Measurements from ENCODE around the gene ICAM5. TPM values are rescaled to one million over a fixed set of nuclear protein-coding genes. Genes with fewer than 3 reads are reported as not detected.

Gene ICAM5
- total and polyA plus RNA-seq, 9 of the 15 experiments (the other 6 are each of a cell fraction or from before 2014, with no cell fraction given): 0.10 to 114 (median 13.7) TPM

DNA sequence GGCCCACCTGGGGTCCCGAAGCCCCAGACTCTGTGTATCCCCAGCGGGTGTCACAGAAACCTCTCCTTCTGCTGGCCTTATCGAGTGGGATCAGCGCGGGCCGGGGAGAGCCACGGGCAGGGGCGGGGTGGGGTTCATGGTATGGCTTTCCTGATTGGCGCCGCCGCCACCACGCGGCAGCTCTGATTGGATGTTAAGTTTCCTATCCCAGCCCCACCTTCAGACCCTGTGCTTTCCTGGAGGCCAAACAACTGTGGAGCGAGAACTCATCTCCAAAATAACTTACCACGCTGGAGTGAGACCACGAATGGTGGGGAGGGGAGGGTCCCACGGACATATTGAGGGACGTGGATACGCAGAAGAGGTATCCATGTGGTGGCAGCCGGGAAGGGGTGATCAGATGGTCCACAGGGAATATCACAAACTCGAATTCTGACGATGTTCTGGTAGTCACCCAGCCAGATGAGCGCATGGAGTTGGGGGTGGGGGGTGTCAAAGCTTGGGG, 1.0 kb upstream of the ICAM5 start (continued):
- TF ChIP-seq PHF8 (IDR thresholded peaks at IDR 0.05; ENCODE audit: borderline replicate concordance, low read length) (peak; percentile 43; the same call in 1 of the 2 replicates), MBD2 (IDR thresholded peaks at IDR 0.05; ENCODE audit: borderline replicate concordance, low read depth) (peak; percentile 21; the same call in 1 of the 2 replicates), SUPT5H (IDR thresholded peaks at IDR 0.05) (peak; percentile 85), TRIM28 (IDR thresholded peaks at IDR 0.05) (no peak), ZNF589 (CRISPR knock-in tag; IDR thresholded peaks at IDR 0.05; ENCODE audit: low read depth) (0 out of 2 replicates have a peak, but pooled peaks have one; percentile 50), POLR2AphosphoS2 (IDR thresholded peaks at IDR 0.05; ENCODE audit: low read length) (0 out of 2 replicates have a peak, but pooled peaks have one; percentile 19), SMARCE1 (IDR thresholded peaks at IDR 0.05) (0 out of 2 replicates have a peak, but pooled peaks have one; percentile 11), FOXM1 (IDR thresholded peaks at IDR 0.05; ENCODE audit: low read depth) (no peak), FOXM1 (CRISPR knock-in tag; IDR thresholded peaks at IDR 0.05; ENCODE audit: low read depth) (no peak; the same call in 1 of the 2 replicates), GTF2E2 (tag; IDR thresholded peaks at IDR 0.05) (peak; percentile 34; the same call in 1 of the 2 replicates), PURB (CRISPR knock-in tag; IDR thresholded peaks at IDR 0.05; ENCODE audit: low read depth) (no peak), FOXK2 (conservative IDR thresholded peaks at IDR 0.05 in 1 of 2, IDR thresholded peaks at IDR 0.05 in 1 of 2; ENCODE audit: low read depth in 2 of 2) (peak in 1 of 2 experiments; percentile 23; a peak in 1 of 4 replicates), RBBP5 (IDR thresholded peaks at IDR 0.05; ENCODE audit: borderline replicate concordance, insufficient read depth, low read length, poor library complexity, severe bottlenecking) (peak; percentile 63), BHLHE40 (IDR thresholded peaks at IDR 0.05; ENCODE audit: low read length) (peak; percentile 63; the same call in 1 of the 2 replicates), TAF1 (IDR thresholded peaks at IDR 0.05; ENCODE audit: control insufficient read depth, extremely low read depth, insufficient read depth, low read length, severe bottlenecking) (peak; percentile 62), PML (IDR thresholded peaks at IDR 0.05; ENCODE audit: low read length) (peak; percentile 50; the same call in 1 of the 2 replicates), DPF2 (IDR thresholded peaks at IDR 0.05) (0 out of 2 replicates have a peak, but pooled peaks have one; percentile 25), NONO (IDR thresholded peaks at IDR 0.05; ENCODE audit: low read depth in 2 of 2, low read length in 1 of 2) (no peak), CHD4 (IDR thresholded peaks at IDR 0.05; ENCODE audit: insufficient read depth, insufficient replicate concordance, low read depth, low read length, poor library complexity, severe bottlenecking) (no peak)
- TF ChIP-seq, protein P1, sequence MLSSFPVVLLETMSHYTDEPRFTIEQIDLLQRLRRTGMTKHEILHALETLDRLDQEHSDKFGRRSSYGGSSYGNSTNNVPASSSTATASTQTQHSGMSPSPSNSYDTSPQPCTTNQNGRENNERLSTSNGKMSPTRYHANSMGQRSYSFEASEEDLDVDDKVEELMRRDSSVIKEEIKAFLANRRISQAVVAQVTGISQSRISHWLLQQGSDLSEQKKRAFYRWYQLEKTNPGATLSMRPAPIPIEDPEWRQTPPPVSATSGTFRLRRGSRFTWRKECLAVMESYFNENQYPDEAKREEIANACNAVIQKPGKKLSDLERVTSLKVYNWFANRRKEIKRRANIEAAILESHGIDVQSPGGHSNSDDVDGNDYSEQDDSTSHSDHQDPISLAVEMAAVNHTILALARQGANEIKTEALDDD (IDR thresholded peaks at IDR 0.05): 0 out of 2 replicates have a peak, but pooled peaks have one; percentile 2
- TF ChIP-seq, protein P2, sequence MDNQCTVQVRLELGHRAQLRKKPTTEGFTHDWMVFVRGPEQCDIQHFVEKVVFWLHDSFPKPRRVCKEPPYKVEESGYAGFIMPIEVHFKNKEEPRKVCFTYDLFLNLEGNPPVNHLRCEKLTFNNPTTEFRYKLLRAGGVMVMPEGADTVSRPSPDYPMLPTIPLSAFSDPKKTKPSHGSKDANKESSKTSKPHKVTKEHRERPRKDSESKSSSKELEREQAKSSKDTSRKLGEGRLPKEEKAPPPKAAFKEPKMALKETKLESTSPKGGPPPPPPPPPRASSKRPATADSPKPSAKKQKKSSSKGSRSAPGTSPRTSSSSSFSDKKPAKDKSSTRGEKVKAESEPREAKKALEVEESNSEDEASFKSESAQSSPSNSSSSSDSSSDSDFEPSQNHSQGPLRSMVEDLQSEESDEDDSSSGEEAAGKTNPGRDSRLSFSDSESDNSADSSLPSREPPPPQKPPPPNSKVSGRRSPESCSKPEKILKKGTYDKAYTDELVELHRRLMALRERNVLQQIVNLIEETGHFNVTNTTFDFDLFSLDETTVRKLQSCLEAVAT (IDR thresholded peaks at IDR 0.05): 0 out of 4 replicates have a peak, but pooled peaks of 1 of the 2 experiments have one; percentile 32
- TF ChIP-seq, protein P3, sequence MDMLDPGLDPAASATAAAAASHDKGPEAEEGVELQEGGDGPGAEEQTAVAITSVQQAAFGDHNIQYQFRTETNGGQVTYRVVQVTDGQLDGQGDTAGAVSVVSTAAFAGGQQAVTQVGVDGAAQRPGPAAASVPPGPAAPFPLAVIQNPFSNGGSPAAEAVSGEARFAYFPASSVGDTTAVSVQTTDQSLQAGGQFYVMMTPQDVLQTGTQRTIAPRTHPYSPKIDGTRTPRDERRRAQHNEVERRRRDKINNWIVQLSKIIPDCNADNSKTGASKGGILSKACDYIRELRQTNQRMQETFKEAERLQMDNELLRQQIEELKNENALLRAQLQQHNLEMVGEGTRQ (CRISPR knock-in tag; IDR thresholded peaks at IDR 0.05): 0 out of 2 replicates have a peak, but pooled peaks have one; percentile 4
- TF ChIP-seq, protein P4, sequence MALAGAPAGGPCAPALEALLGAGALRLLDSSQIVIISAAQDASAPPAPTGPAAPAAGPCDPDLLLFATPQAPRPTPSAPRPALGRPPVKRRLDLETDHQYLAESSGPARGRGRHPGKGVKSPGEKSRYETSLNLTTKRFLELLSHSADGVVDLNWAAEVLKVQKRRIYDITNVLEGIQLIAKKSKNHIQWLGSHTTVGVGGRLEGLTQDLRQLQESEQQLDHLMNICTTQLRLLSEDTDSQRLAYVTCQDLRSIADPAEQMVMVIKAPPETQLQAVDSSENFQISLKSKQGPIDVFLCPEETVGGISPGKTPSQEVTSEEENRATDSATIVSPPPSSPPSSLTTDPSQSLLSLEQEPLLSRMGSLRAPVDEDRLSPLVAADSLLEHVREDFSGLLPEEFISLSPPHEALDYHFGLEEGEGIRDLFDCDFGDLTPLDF (CRISPR knock-in tag; IDR thresholded peaks at IDR 0.05): 0 out of 2 replicates have a peak, but pooled peaks have one; percentile 4
- TF ChIP-seq, protein P5, sequence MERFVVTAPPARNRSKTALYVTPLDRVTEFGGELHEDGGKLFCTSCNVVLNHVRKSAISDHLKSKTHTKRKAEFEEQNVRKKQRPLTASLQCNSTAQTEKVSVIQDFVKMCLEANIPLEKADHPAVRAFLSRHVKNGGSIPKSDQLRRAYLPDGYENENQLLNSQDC (CRISPR knock-in tag; IDR thresholded peaks at IDR 0.05): no peak

All from K562 (cell line).